Measurements from ENCODE around the gene CRIM1.

Gene CRIM1

GRCh38 chr2:36483290-36483689 is 127.7 kb downstream of the CRIM1 start:
- TF ChIP-seq CTCF (IDR thresholded peaks at IDR 0.05; ENCODE audit: low read length) = no peak
- no peak for TF ChIP-seq EZH2 (optimal IDR thresholded peaks at IDR 0.05; ENCODE audit: low read depth, low read length)
- no peak for TF ChIP-seq EZH2phosphoT487 (IDR thresholded peaks at IDR 0.05; ENCODE audit: low read length)
- Histone ChIP-seq H3K9ac (ENCODE audit: low read length) (no peak overlapping the region), H3K4me3 (ENCODE audit: low read length) (no peak overlapping the region), H2AFZ (ENCODE audit: low read length) (no peak overlapping the region), H3K9me2 (replicated peaks; ENCODE audit: insufficient read depth, low read length) (no peaks in the 10 kb centered on the region), H3K4me1 (ENCODE audit: low read length) (peaks cover 15% of the 10 kb centered on the region), H4K20me1 (ENCODE audit: insufficient read depth, low read length) (no peaks in the 10 kb centered on the region), H3K79me2 (ENCODE audit: low read length) (no peaks in the 10 kb centered on the region), H3K4me2 (ENCODE audit: low read depth, low read length) (no peak overlapping the region), H3K27ac (ENCODE audit: low read length) (no peak overlapping the region), H3F3A (ENCODE audit: insufficient read depth, low read length) (no peaks in the 10 kb centered on the region), H3K36me3 (replicated peaks; ENCODE audit: insufficient read depth, low read length) (no peaks in the 10 kb centered on the region), H3K9me3 (replicated peaks; ENCODE audit: insufficient read depth, low read length) (no peaks in the 10 kb centered on the region), H3K27me3 (replicated peaks; ENCODE audit: insufficient read depth, low read length) (no peaks in the 10 kb centered on the region)
- DNase-seq = no peak

- H3K36me3 ChIP-seq (replicated peaks; ENCODE audit: insufficient read depth, low read length) = no peaks in the 10 kb centered on the region
- H3K9ac ChIP-seq (ENCODE audit: low read length) = no peak overlapping the region
These were observed 128.9 kb downstream of the CRIM1 start for GRCh38 chr2:36484454-36484853.

GRCh38 chr2:36485521-36485920 is 129.9 kb downstream of the CRIM1 start:
- H4K20me1 ChIP-seq (ENCODE audit: insufficient read depth, low read length) = no peaks in the 10 kb centered on the region
- no peaks in the 10 kb centered on the region; the same call in 1 of the 2 replicates for H3K4me1 ChIP-seq (ENCODE audit: low read length)
- no peaks in the 10 kb centered on the region for H3F3A ChIP-seq (ENCODE audit: insufficient read depth, low read length)
- no peaks in the 10 kb centered on the region for H3K9me3 ChIP-seq (replicated peaks; ENCODE audit: insufficient read depth, low read length)
- no peak overlapping the region for H3K27ac ChIP-seq (ENCODE audit: low read length)
- DNase-seq = no peak
- TF ChIP-seq CTCF (IDR thresholded peaks at IDR 0.05; ENCODE audit: low read length) = no peak
- no peak for TF ChIP-seq EZH2 (optimal IDR thresholded peaks at IDR 0.05; ENCODE audit: low read depth, low read length)
- TF ChIP-seq EZH2phosphoT487 (IDR thresholded peaks at IDR 0.05; ENCODE audit: low read length) = no peak
- H3K4me2 ChIP-seq (ENCODE audit: low read depth, low read length) = no peak overlapping the region
- H3K79me2 ChIP-seq (ENCODE audit: low read length) = no peaks in the 10 kb centered on the region
- H3K9me2 ChIP-seq (replicated peaks; ENCODE audit: insufficient read depth, low read length) = no peaks in the 10 kb centered on the region
- H3K36me3 ChIP-seq (replicated peaks; ENCODE audit: insufficient read depth, low read length) = no peaks in the 10 kb centered on the region
- H3K9ac ChIP-seq (ENCODE audit: low read length) = no peak overlapping the region
- no peak overlapping the region for H3K4me3 ChIP-seq (ENCODE audit: low read length)
- no peak overlapping the region for H2AFZ ChIP-seq (ENCODE audit: low read length)
- no peaks in the 10 kb centered on the region for H3K27me3 ChIP-seq (replicated peaks; ENCODE audit: insufficient read depth, low read length)

More at GRCh38 chr2:36484454-36484853, 128.9 kb downstream of the CRIM1 start:
- Histone ChIP-seq H3F3A (ENCODE audit: insufficient read depth, low read length) (no peaks in the 10 kb centered on the region), H3K27me3 (replicated peaks; ENCODE audit: insufficient read depth, low read length) (no peaks in the 10 kb centered on the region), H2AFZ (ENCODE audit: low read length) (no peak overlapping the region), H4K20me1 (ENCODE audit: insufficient read depth, low read length) (no peaks in the 10 kb centered on the region), H3K9me2 (replicated peaks; ENCODE audit: insufficient read depth, low read length) (no peaks in the 10 kb centered on the region), H3K9me3 (replicated peaks; ENCODE audit: insufficient read depth, low read length) (no peaks in the 10 kb centered on the region), H3K4me2 (ENCODE audit: low read depth, low read length) (no peak overlapping the region), H3K27ac (ENCODE audit: low read length) (no peak overlapping the region), H3K4me1 (ENCODE audit: low read length) (peaks cover 6% of the 10 kb centered on the region; the same call in 1 of the 2 replicates), H3K79me2 (ENCODE audit: low read length) (no peaks in the 10 kb centered on the region), H3K4me3 (ENCODE audit: low read length) (no peak overlapping the region)
- no peak for TF ChIP-seq EZH2 (optimal IDR thresholded peaks at IDR 0.05; ENCODE audit: low read depth, low read length)
- TF ChIP-seq EZH2phosphoT487 (IDR thresholded peaks at IDR 0.05; ENCODE audit: low read length) = no peak
- no peak for TF ChIP-seq CTCF (IDR thresholded peaks at IDR 0.05; ENCODE audit: low read length)
- no peak for DNase-seq
